GM12872 (cell line): ENCODE data around the gene ZBTB39.

ENCODE experiments used
- TF ChIP-seq, protein P1 (sequence below): IDR thresholded peaks from 3 replicates; pipeline ENCODE4 v1.5.1; 2011; ENCODE audit warnings: low read depth, mild to moderate bottlenecking, low read length, moderate library complexity; ENCODE audit not compliant: insufficient read depth

Gene ZBTB39

DNA sequence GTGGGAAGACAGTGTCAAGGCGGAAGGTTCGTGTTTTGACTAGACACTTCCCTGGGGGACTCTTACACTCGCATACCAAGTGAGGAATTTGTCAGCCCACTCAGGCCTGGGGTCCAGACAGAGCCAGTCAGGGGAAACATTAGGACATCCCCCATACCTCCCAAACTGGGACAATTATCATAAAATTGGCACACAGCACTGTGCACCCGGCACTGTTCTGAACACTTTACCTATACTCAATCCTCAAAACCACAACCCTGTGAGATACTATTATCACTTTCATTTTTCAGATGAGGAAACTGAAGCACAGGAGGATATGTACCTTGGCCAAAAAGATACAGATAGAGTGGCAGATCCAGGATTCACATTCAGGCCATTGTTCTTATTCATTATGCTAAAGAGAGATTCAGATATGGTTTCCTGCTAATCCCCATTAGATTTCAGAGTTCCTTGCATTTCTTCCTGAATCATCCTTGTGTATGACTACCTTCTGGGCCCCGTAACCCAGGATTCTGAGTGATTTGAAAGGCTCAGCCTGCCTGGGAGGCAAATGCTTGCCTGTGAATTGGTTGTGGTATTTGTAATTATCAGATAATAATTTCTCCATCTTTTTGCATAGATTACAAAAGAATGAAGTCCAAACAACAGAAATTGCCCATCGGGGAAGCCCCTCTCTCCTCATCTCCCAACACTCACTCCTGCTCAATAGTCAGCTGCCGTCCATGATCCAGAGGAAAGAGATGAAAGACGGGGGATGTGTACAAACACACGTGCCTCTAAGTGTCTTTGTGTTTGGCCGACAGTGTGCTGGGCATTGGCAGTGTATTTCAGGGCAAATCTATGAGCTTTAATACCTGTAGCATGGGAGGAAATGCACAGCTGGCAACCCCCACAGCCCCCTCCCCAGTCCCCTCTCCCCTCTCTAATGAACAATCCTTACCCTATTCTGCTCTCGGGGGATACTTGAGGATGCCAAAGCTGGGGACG lies 5.4 kb upstream of the ZBTB39 start:
- TF ChIP-seq, protein P1, sequence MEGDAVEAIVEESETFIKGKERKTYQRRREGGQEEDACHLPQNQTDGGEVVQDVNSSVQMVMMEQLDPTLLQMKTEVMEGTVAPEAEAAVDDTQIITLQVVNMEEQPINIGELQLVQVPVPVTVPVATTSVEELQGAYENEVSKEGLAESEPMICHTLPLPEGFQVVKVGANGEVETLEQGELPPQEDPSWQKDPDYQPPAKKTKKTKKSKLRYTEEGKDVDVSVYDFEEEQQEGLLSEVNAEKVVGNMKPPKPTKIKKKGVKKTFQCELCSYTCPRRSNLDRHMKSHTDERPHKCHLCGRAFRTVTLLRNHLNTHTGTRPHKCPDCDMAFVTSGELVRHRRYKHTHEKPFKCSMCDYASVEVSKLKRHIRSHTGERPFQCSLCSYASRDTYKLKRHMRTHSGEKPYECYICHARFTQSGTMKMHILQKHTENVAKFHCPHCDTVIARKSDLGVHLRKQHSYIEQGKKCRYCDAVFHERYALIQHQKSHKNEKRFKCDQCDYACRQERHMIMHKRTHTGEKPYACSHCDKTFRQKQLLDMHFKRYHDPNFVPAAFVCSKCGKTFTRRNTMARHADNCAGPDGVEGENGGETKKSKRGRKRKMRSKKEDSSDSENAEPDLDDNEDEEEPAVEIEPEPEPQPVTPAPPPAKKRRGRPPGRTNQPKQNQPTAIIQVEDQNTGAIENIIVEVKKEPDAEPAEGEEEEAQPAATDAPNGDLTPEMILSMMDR, result no peak

DNA sequence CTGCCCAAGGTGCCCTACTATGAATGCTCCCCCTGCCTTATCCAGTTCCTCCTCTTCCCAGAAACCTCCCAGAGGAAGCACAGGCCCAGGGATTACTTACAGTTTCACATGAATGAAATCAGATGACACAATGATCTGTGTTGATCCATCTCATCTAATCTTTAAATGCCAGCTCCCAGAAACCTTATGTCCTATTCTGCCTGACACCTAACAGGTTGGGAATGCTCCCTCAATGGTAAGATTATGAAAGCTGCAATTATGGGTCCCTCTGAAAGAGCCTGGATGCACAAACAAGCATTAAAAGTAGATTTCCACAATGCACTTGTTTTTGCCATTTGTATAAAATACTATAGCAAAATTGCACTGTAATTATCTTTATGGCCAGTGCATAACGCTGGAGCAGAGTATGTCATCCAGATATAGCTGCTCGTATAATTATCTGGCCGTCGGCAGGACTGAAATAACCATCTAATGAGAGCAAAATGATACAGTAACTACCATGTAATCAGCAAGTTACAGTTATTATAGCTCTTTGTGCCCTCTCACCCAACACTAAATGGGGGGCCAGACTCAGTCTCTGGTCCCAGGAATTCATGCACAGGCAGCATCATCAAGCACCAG lies 4.4 kb upstream of the ZBTB39 start:
- TF ChIP-seq, protein P1, result no peak

DNA sequence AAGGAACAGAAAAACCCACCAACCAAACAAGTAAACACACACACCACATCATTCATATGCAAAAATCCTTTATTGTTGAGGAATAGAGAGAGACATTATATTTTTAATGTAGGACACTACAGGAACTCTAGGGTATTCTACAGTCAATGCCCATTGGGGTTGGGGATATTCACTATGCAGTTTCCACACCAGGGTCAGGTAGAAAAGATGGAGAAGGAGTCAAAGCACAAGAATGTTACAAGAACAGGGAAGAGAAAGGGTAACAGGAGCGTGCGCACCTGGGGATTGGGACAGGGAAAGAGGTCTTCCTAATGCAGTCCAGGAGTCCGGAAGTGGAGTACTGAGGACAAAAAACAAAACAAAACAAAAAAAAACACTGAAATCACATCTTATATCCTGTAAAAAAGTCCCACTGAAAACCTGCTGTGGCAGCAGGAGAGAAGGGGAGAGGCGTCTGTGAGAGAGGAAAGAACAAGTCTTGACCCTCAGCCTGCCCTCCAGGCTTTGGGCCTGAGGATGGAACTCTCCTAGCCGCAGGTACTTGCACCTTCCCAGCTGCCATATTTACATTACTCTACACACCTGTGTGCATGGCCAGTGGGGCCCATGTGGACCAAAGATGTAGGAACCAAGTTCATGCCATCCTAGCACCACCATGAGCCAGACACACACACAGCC lies 3.7 kb upstream of the ZBTB39 start:
- TF ChIP-seq, protein P1, result no peak

DNA sequence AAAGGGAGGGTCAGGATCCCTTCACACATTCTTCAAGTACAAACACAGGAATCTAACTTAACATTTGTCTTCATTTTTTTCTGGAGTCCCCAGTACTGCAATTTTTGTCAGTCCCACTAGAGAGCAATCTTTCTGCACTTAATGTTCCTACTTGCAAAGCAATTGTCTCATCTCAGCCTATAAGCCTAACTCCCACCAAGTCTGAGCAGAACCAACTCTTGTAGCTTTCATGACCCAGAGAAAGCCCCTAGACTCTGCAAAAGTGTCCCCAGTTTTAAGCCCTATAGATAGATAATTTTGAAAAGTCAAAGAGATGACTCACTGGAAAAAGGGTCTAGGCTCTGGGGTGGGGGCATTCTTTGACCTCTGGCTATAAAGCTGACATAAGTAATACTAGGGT lies 1.8 kb upstream of the ZBTB39 start:
- TF ChIP-seq, protein P1, result peak; percentile 77

DNA sequence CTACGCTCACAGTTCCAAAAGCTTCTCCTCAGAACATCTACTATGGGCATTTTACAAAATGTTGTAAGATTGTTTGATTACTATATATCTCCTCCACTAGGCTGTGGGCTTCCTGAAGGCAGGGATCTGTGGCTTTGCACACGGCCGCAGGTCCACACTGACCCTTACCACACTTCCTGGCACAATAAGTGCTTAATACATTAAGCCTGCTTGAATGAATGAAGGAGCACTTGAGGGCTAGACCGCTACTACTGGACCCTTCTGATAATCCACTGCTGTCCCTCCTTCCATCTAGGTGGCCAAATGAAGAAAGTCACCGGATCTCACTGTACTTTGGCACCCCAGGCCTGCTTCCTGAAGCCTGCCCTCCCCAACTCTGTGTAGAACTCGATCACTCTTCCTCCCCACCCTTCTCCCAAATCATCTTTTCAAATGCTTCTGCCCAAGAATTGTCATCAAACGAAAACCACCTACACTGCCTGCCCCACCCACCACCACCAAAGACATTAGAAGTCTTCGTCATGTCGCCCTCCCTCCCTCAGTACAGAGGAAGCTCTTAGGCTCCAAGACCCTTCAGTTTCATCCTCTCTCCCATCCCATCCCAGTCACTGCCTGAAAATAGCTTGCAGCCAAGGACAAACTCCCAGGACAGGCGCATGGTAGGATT lies 596 bp upstream of the ZBTB39 start:
- TF ChIP-seq, protein P1, result no peak

DNA sequence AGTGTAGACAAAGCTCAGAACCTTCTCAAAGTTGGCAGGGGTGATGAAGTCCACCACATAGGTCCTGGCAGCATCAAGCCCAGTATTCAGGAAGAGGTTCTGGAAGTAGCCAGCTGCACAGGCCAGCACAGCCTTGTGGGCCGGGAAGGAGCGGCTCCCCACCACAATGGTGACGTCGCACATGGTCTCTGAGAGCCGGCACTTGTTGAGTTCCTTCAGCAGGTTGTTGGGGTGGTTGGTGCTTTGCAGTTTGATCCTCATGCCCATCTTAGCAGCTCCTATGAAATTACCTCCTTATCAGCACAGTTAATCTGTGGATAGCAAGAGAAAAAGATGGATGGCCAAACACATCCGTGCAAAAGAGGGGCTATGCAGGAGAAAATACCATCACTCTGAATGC lies 1.7 kb downstream of the ZBTB39 start:
- TF ChIP-seq, protein P1, result no peak
